H9 (cell line): ENCODE data around the gene UHRF1. TPM values are rescaled to one million over a fixed set of nuclear protein-coding genes. Genes with fewer than 3 reads are reported as not detected.
A peak's percentile ranks its signal among the peaks of the same experiment; 100 is the strongest.

ENCODE experiments used
- DNase-seq: peaks from one replicate; pipeline ENCODE4 v3.0.0-alpha.2; 2017
- H2AFZ ChIP-seq: one replicate; pipeline ENCODE4 v1.6.1; 2013; ENCODE audit warnings: mild to moderate bottlenecking, low read length, control low read depth, moderate library complexity
- H2AK5ac ChIP-seq: 2 replicates; pipeline ENCODE4 v1.6.1; 2013; ENCODE audit warnings: low read length, control low read depth, mixed read lengths; ENCODE audit not compliant: insufficient read length
- H2BK120ac ChIP-seq: one replicate; pipeline ENCODE4 v1.6.1; 2013; ENCODE audit warnings: low read depth, mild to moderate bottlenecking, low read length, control low read depth, inconsistent platforms; ENCODE audit not compliant: poor library complexity, severe bottlenecking
- H2BK12ac ChIP-seq: 2 replicates; pipeline ENCODE4 v1.6.1; 2013; ENCODE audit warnings: low read length, control low read depth, mixed read lengths, low read depth; ENCODE audit not compliant: insufficient read length
- H2BK15ac ChIP-seq: 2 replicates; pipeline ENCODE4 v1.6.1; 2013; ENCODE audit warnings: low read depth, low read length, control low read depth
- H2BK20ac ChIP-seq: one replicate; pipeline ENCODE4 v1.6.1; 2013; ENCODE audit warnings: low read depth, mild to moderate bottlenecking, low read length, control low read depth, inconsistent platforms; ENCODE audit not compliant: poor library complexity, severe bottlenecking
- H2BK5ac ChIP-seq: 2 replicates; pipeline ENCODE4 v1.6.1; 2013; ENCODE audit warnings: low read length, control low read depth, mixed read lengths; ENCODE audit not compliant: insufficient read length
- H3K14ac ChIP-seq: 2 replicates; pipeline ENCODE4 v1.6.1; 2013; ENCODE audit warnings: low read length, control low read depth; ENCODE audit not compliant: insufficient read depth
- H3K18ac ChIP-seq: 2 replicates; pipeline ENCODE4 v1.6.1; 2013; ENCODE audit warnings: low read depth, mild to moderate bottlenecking, mixed read lengths, low read length, control low read depth; ENCODE audit not compliant: insufficient read length
- H3K23ac ChIP-seq: 2 replicates; pipeline ENCODE4 v1.6.1; 2013; ENCODE audit warnings: low read length, control low read depth, mixed read lengths, low read depth; ENCODE audit not compliant: insufficient read length
- H3K23me2 ChIP-seq: 2 replicates; pipeline ENCODE4 v1.6.1; 2013; ENCODE audit warnings: low read depth, mild to moderate bottlenecking, mixed read lengths, low read length, control low read depth; ENCODE audit not compliant: insufficient read length, poor library complexity, severe bottlenecking
- H3K27ac ChIP-seq: 2 replicates; pipeline ENCODE4 v1.5.1; 2013; ENCODE audit warnings: low read length, control low read depth, mixed read lengths, low read depth; ENCODE audit not compliant: insufficient read length
- H3K27me3 ChIP-seq: 2 replicates; pipeline ENCODE4 v1.6.1; 2013; ENCODE audit warnings: low read length, control low read depth, inconsistent platforms; ENCODE audit not compliant: insufficient read depth
- H3K4ac ChIP-seq: 2 replicates; pipeline ENCODE4 v1.6.1; 2013; ENCODE audit warnings: low read depth, mild to moderate bottlenecking, control low read depth, inconsistent platforms, low read length, moderate library complexity
- H3K4me1 ChIP-seq: 2 replicates; pipeline ENCODE4 v1.6.1; 2013; ENCODE audit warnings: low read length, control low read depth, inconsistent platforms; ENCODE audit not compliant: insufficient read depth
- H3K4me2 ChIP-seq: 2 replicates; pipeline ENCODE4 v1.6.1; 2013; ENCODE audit warnings: low read length, control low read depth, mixed read lengths; ENCODE audit not compliant: insufficient read length, insufficient read depth
- H3K56ac ChIP-seq: 2 replicates; pipeline ENCODE4 v1.6.1; 2013; ENCODE audit warnings: low read depth, mild to moderate bottlenecking, mixed read lengths, low read length, control low read depth; ENCODE audit not compliant: insufficient read length
- H3K79me1 ChIP-seq: 2 replicates; pipeline ENCODE4 v1.6.1; 2013; ENCODE audit warnings: low read depth, mild to moderate bottlenecking, moderate library complexity, low read length, control low read depth, inconsistent platforms; ENCODE audit not compliant: insufficient read depth, poor library complexity, severe bottlenecking
- H3K79me2 ChIP-seq: 2 replicates; pipeline ENCODE4 v1.6.1; 2013; ENCODE audit warnings: low read length, control low read depth, inconsistent platforms; ENCODE audit not compliant: insufficient read depth
- H3K9ac ChIP-seq: 2 replicates; pipeline ENCODE4 v1.6.1; 2013; ENCODE audit warnings: low read length, control low read depth, mixed read lengths; ENCODE audit not compliant: insufficient read length; ENCODE audit errors: extremely low read depth
- H3K9me3 ChIP-seq: one replicate; pipeline ENCODE4 v1.6.1; 2013; ENCODE audit warnings: low read depth, low read length, inconsistent platforms; ENCODE audit not compliant: control insufficient read depth
- H3T11ph ChIP-seq: one replicate; pipeline ENCODE4 v1.6.1; 2013; ENCODE audit warnings: mild to moderate bottlenecking, low read length, control low read depth, inconsistent platforms
- H4K20me1 ChIP-seq: one replicate; pipeline ENCODE4 v1.6.1; 2013; ENCODE audit not compliant: control insufficient read depth, insufficient read length, insufficient read depth
- H4K5ac ChIP-seq: 2 replicates; pipeline ENCODE4 v1.6.1; 2013; ENCODE audit warnings: low read depth, mild to moderate bottlenecking, mixed read lengths, low read length, control low read depth; ENCODE audit not compliant: insufficient read length
- H4K8ac ChIP-seq: replicated peaks from 2 replicates; pipeline ENCODE4 v1.6.1; 2013; ENCODE audit warnings: low read length, control low read depth, mixed read lengths, low read depth; ENCODE audit not compliant: insufficient read length
- H4K91ac ChIP-seq: 2 replicates; pipeline ENCODE4 v1.6.1; 2013; ENCODE audit warnings: low read depth, mild to moderate bottlenecking, moderate library complexity, mixed read lengths, low read length, control low read depth; ENCODE audit not compliant: insufficient read length
- H3K27ac Mint-ChIP-seq, 3 experiments: 2 replicates in 2 of 3; 3 replicates in 1 of 3; pipeline ENCODE4 v1.8.0; 2020 to 2021; ENCODE audit warnings: mixed read lengths in 3 of 3, mild to moderate bottlenecking in 1 of 3, moderate library complexity in 1 of 3
- H3K27me3 Mint-ChIP-seq: 2 replicates; pipeline ENCODE4 v1.8.0; 2021; ENCODE audit warnings: low read depth, mild to moderate bottlenecking, moderate library complexity, mixed read lengths
- H3K36me3 Mint-ChIP-seq, 3 experiments: 2 replicates in 2 of 3; 3 replicates in 1 of 3; pipeline ENCODE4 v1.8.0; 2020 to 2021; ENCODE audit warnings: low read depth in 3 of 3, mixed read lengths in 3 of 3; ENCODE audit not compliant: insufficient read depth in 1 of 3
- H3K4me1 Mint-ChIP-seq, 2 experiments: 2 replicates each; pipeline ENCODE4 v1.8.0; 2020; ENCODE audit warnings: mixed read lengths in 2 of 2
- H3K4me3 Mint-ChIP-seq, 2 experiments: 2 replicates in 1 of 2; 3 replicates in 1 of 2; pipeline ENCODE4 v1.8.0; 2020 to 2021; ENCODE audit warnings: mild to moderate bottlenecking in 2 of 2, mixed read lengths in 2 of 2, moderate library complexity in 1 of 2
- H3K9me3 Mint-ChIP-seq, 2 experiments: 2 replicates in 1 of 2; 3 replicates in 1 of 2; pipeline ENCODE4 v1.8.0; 2020; ENCODE audit warnings: mild to moderate bottlenecking in 2 of 2, mixed read lengths in 2 of 2, moderate library complexity in 1 of 2
- CTCF ChIP-seq: fragments of 200-600 bp; sonication (generic); conservative IDR thresholded peaks from 3 replicates; pipeline ENCODE4 v1.8.0; 2021; ENCODE audit warnings: antibody characterized with exemption, mild to moderate bottlenecking
- WGBS: extraction: QIAGEN DNeasy Blood & Tissue Kit; methylation state at CpG from one replicate; pipeline ENCODE4 v1.1.7; 2013; ENCODE audit warnings: missing lambda C conversion rate, low lambda C conversion rate, mixed read lengths; ENCODE audit not compliant: insufficient read length; ENCODE audit errors: extremely low coverage; 5-methylcytosine and 5-hydroxymethylcytosine counted together
- total RNA-seq: library from RNA; stranded (reverse); gene quantifications from 2 replicates; pipeline ENCODE4 v1.2.1, GENCODE V29; 2021

Gene UHRF1
- total RNA-seq, 1 experiment from 2014 or later = 106 TPM

- Histone ChIP-seq H3K27me3 (no peaks in the 10 kb centered on the region), H3K18ac (no peak overlapping the region), H4K5ac (no peak overlapping the region), H4K91ac (no peak overlapping the region), H3K79me2 (peaks cover 9% of the 10 kb centered on the region; the same call in 1 of the 2 replicates), H2BK20ac (no peak overlapping the region), H3K23ac (no peak overlapping the region), H2BK5ac (no peak overlapping the region), H4K8ac (no peak overlapping the region), H2BK12ac (no peak overlapping the region), H4K20me1 (no peaks in the 10 kb centered on the region), H3K14ac (no peak overlapping the region), H3T11ph (no peak overlapping the region), H2AFZ (no peak overlapping the region), H2BK120ac (no peak overlapping the region), H3K9ac (no peak overlapping the region), H2BK15ac (no peak overlapping the region), H3K23me2 (no peaks in the 10 kb centered on the region), H3K4ac (no peak overlapping the region), H3K9me3 (no peaks in the 10 kb centered on the region), H3K27ac (no peak overlapping the region), H2AK5ac (no peak overlapping the region), H3K56ac (no peak overlapping the region), H3K4me1 (peaks cover 2% of the 10 kb centered on the region; the same call in 1 of the 2 replicates), H3K79me1 (no peaks in the 10 kb centered on the region), H3K4me2 (no peak overlapping the region)
- no peak for TF ChIP-seq CTCF
- Mint-ChIP-seq H3K27me3 (no peaks in the 10 kb centered on the region), H3K36me3 (peaks cover 0 to 3% (median 3%) of the 10 kb centered on the region in 3 experiments; a peak in 2 of 7 replicates), H3K4me1 (peaks cover 24 to 36% of the 10 kb centered on the region in 2 experiments), H3K4me3 (no peak overlapping the region), H3K27ac (peak overlapping the region in 1 of 3 experiments; percentile 78; a peak in 1 of 7 replicates), H3K9me3 (no peaks in the 10 kb centered on the region)
- no peak for DNase-seq
- no CpG with 5 or more reads among the region's 9 CpGs for WGBS
These were observed 82.2 kb downstream of the UHRF1 start for GRCh38 chr19:4991538-4991937.
